Measurements from ENCODE around the gene MRGPRE. TPM values are rescaled to one million over a fixed set of nuclear protein-coding genes. Genes with fewer than 3 reads are reported as not detected.
"Not testable (repeated sequence)": the region's sequence is repeated elsewhere in the genome, so short reads cannot be mapped to it uniquely, and the experiment has no call there.

Gene MRGPRE
- not detected for polyA plus RNA-seq (2013, experiment 1 of 4)
- polyA plus RNA-seq (2013, experiment 2 of 4): not detected
- polyA plus RNA-seq (2013, experiment 3 of 4): not detected
- polyA plus RNA-seq (2013, experiment 4 of 4): not detected

- Histone ChIP-seq H3K4me3 (ENCODE audit: insufficient read depth, low read depth, low read length) (no peak within 1 kb of the TSS), H3K36me3 (ENCODE audit: control insufficient read depth, insufficient read depth, low read length) (no peaks in the 10 kb centered on the region)
These were observed at the start of gene MRGPRE for GRCh38 chr11:3231851-3232744. Gene MRGPRE (minus strand): TSS chr11:3232417. CDS start chr11:3228799, 3,618 bp downstream.

GRCh38 chr11:3281146-3281545, 48.9 kb upstream of the MRGPRE start:
- not testable (repeated sequence) for H3K27me3 ChIP-seq (ENCODE audit: control insufficient read depth, insufficient read depth, low read length, poor library complexity, severe bottlenecking); H3K4me1 ChIP-seq (ENCODE audit: control insufficient read depth, insufficient read depth, low read length); H3K36me3 ChIP-seq (ENCODE audit: control insufficient read depth, insufficient read depth, low read length); H3K4me3 ChIP-seq (ENCODE audit: insufficient read depth, low read depth, low read length); H3K9me3 ChIP-seq (ENCODE audit: control insufficient read depth, low read length); H3K27ac ChIP-seq (ENCODE audit: insufficient read depth, low read depth, low read length, poor library complexity, severe bottlenecking)
- WGBS, 2 experiments: 81% methylated on average over 3 of the region's 10 CpGs; no CpG with 5 or more reads in 1 of the 2 experiments

More at GRCh38 chr11:3231851-3232744, at the start of gene MRGPRE:
- Histone ChIP-seq H3K27ac (ENCODE audit: insufficient read depth, low read depth, low read length, poor library complexity, severe bottlenecking) (no peak within 1 kb of the TSS), H3K27me3 (ENCODE audit: control insufficient read depth, insufficient read depth, low read length, poor library complexity, severe bottlenecking) (no peaks in the 10 kb centered on the region), H3K9me3 (ENCODE audit: control insufficient read depth, low read length) (no peaks in the 10 kb centered on the region), H3K4me1 (ENCODE audit: control insufficient read depth, insufficient read depth, low read length) (no peaks in the 10 kb centered on the region)
- WGBS, 2 experiments: 87 to 90% methylated on average over 39 of the region's 39 CpGs

DNA sequence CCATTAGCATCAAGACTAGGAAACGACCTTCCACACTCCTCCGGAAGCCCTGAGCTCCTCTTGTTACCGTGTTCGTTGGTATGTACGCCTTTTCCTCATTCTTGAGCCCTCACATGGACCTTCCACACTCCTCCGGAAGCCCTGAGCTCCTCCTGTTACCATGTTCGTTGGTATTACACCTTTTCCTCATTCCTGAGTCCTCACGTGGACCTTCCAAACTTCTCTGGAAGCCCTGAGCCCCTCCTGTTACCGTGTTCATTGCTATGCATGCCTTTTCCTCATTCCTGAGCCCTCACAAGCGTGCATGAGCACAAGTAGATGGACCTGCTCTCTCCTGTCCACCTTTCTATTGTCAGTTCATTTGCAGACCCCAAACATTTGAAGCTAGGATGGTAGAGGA, 48.4 kb upstream of the MRGPRE start:
- H3K4me3 ChIP-seq (ENCODE audit: insufficient read depth, low read depth, low read length); H3K9me3 ChIP-seq (ENCODE audit: control insufficient read depth, low read length); H3K4me1 ChIP-seq (ENCODE audit: control insufficient read depth, insufficient read depth, low read length); H3K27me3 ChIP-seq (ENCODE audit: control insufficient read depth, insufficient read depth, low read length, poor library complexity, severe bottlenecking); H3K36me3 ChIP-seq (ENCODE audit: control insufficient read depth, insufficient read depth, low read length); H3K27ac ChIP-seq (ENCODE audit: insufficient read depth, low read depth, low read length, poor library complexity, severe bottlenecking): not testable (repeated sequence)
- no CpG with 5 or more reads among the region's 10 CpGs for WGBS, 2 experiments

- H3K27ac ChIP-seq (ENCODE audit: insufficient read depth, low read depth, low read length, poor library complexity, severe bottlenecking): not testable (repeated sequence)
- no CpG with 5 or more reads among the region's 4 CpGs for WGBS, 2 experiments
These were observed 46.7 kb upstream of the MRGPRE start for GRCh38 chr11:3278922-3279321.

DNA sequence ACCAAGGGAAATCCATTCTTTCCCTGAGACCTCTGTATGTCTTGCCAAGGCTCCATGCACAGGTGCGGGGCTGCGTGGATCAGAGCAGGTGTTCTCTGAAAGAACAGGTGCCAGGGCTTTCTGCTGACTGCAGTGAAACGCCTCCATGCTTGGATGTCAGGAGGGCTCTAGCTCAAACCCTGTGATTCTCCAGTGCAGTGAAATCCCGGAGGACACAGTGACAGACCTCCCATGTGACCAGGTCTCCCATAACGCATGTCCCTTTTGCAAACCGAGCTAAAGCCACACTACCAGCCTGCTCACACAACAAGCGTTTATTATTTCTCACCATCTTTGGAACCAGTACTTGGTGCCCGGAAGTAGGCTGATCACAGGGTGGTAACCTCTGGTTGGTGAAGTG, 41.4 kb upstream of the MRGPRE start:
- H3K27ac ChIP-seq (ENCODE audit: insufficient read depth, low read depth, low read length, poor library complexity, severe bottlenecking); H3K36me3 ChIP-seq (ENCODE audit: control insufficient read depth, insufficient read depth, low read length); H3K4me1 ChIP-seq (ENCODE audit: control insufficient read depth, insufficient read depth, low read length); H3K27me3 ChIP-seq (ENCODE audit: control insufficient read depth, insufficient read depth, low read length, poor library complexity, severe bottlenecking); H3K9me3 ChIP-seq (ENCODE audit: control insufficient read depth, low read length); H3K4me3 ChIP-seq (ENCODE audit: insufficient read depth, low read depth, low read length): not testable (repeated sequence)
- 92 to 100% methylated on average over 1 to 2 of the region's 8 CpGs for WGBS, 2 experiments

More at GRCh38 chr11:3278922-3279321, 46.7 kb upstream of the MRGPRE start:
- H3K4me1 ChIP-seq (ENCODE audit: control insufficient read depth, insufficient read depth, low read length); H3K4me3 ChIP-seq (ENCODE audit: insufficient read depth, low read depth, low read length); H3K27me3 ChIP-seq (ENCODE audit: control insufficient read depth, insufficient read depth, low read length, poor library complexity, severe bottlenecking); H3K36me3 ChIP-seq (ENCODE audit: control insufficient read depth, insufficient read depth, low read length); H3K9me3 ChIP-seq (ENCODE audit: control insufficient read depth, low read length): not testable (repeated sequence)

DNA sequence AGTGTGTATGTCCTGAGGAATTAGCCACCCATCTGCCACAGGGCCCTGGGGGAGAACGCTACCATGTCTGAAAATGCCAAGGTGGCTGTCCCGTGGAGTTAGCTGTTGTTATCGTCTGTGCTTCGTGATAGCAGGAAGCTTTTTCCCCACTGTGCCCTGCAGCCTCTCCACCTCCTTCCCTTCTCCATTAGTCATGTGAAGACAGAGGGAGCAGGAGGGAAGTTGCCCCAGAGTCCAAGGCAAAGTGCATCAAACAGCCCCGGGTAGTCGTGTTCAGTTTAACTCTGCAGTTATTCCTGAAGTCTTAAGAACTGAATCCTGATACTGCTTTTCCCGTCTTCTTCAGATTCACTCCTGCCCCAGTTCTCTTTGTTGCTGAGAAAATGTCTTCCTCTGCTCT, 30.3 kb upstream of the MRGPRE start:
- H3K4me1 ChIP-seq (ENCODE audit: control insufficient read depth, insufficient read depth, low read length); H3K9me3 ChIP-seq (ENCODE audit: control insufficient read depth, low read length); H3K4me3 ChIP-seq (ENCODE audit: insufficient read depth, low read depth, low read length); H3K36me3 ChIP-seq (ENCODE audit: control insufficient read depth, insufficient read depth, low read length); H3K27ac ChIP-seq (ENCODE audit: insufficient read depth, low read depth, low read length, poor library complexity, severe bottlenecking); H3K27me3 ChIP-seq (ENCODE audit: control insufficient read depth, insufficient read depth, low read length, poor library complexity, severe bottlenecking): not testable (repeated sequence)
- WGBS, 2 experiments: 92 to 100% methylated on average over 2 to 3 of the region's 7 CpGs

DNA sequence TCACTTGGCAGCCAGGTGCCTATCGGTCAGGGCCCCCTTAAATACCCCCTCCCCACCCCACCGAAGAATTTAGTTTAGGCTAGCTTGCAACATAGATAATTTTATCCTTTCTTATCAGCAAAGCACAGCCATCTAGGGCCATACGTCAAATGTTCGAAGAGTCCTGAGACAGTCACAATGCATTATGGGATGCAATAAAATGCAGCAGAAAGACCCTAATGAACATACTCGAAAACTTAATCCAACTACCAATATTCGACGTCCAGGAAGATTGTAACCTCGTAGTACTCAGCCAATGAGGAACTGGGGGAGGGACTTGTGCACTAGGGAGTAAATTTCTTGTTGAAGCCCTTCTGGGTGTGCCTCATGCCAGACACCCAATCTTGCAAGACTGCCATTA, 29.6 kb upstream of the MRGPRE start:
- not testable (repeated sequence) for H3K27me3 ChIP-seq (ENCODE audit: control insufficient read depth, insufficient read depth, low read length, poor library complexity, severe bottlenecking)
- WGBS, 2 experiments: 100% methylated on average over 1 of the region's 8 CpGs; no CpG with 5 or more reads in 1 of the 2 experiments

DNA sequence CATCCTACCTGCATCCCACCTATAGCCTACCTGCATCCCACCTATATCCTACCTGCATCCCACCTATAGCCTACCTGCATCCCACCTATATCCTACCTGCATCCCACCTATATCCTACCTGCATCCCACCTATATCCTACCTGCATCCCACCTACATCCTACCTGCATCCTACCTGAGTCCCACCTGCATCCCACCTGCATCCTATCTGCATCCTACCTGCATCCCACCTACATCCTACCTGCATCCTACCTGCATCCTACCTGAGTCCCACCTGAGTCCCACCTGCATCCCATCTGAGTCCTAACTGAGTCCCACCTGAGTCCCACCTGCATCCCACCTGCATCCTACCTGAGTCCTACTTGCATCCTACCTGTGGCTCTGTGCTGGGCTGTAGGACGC, 25.3 kb upstream of the MRGPRE start:
- not testable (repeated sequence) for H3K9me3 ChIP-seq (ENCODE audit: control insufficient read depth, low read length); H3K27me3 ChIP-seq (ENCODE audit: control insufficient read depth, insufficient read depth, low read length, poor library complexity, severe bottlenecking); H3K4me3 ChIP-seq (ENCODE audit: insufficient read depth, low read depth, low read length); H3K4me1 ChIP-seq (ENCODE audit: control insufficient read depth, insufficient read depth, low read length); H3K27ac ChIP-seq (ENCODE audit: insufficient read depth, low read depth, low read length, poor library complexity, severe bottlenecking); H3K36me3 ChIP-seq (ENCODE audit: control insufficient read depth, insufficient read depth, low read length)
- WGBS, 2 experiments: 76 to 96% methylated on average over 1 of the region's 1 CpG

More for the DNA sequence above, 29.6 kb upstream of the MRGPRE start:
- not testable (repeated sequence) for H3K4me1 ChIP-seq (ENCODE audit: control insufficient read depth, insufficient read depth, low read length); H3K27ac ChIP-seq (ENCODE audit: insufficient read depth, low read depth, low read length, poor library complexity, severe bottlenecking); H3K4me3 ChIP-seq (ENCODE audit: insufficient read depth, low read depth, low read length); H3K36me3 ChIP-seq (ENCODE audit: control insufficient read depth, insufficient read depth, low read length); H3K9me3 ChIP-seq (ENCODE audit: control insufficient read depth, low read length)

- not testable (repeated sequence) for H3K4me1 ChIP-seq (ENCODE audit: control insufficient read depth, insufficient read depth, low read length); H3K27me3 ChIP-seq (ENCODE audit: control insufficient read depth, insufficient read depth, low read length, poor library complexity, severe bottlenecking); H3K27ac ChIP-seq (ENCODE audit: insufficient read depth, low read depth, low read length, poor library complexity, severe bottlenecking); H3K9me3 ChIP-seq (ENCODE audit: control insufficient read depth, low read length); H3K36me3 ChIP-seq (ENCODE audit: control insufficient read depth, insufficient read depth, low read length); H3K4me3 ChIP-seq (ENCODE audit: insufficient read depth, low read depth, low read length)
- WGBS, 2 experiments: 80% methylated on average over 1 of the region's 12 CpGs; no CpG with 5 or more reads in 1 of the 2 experiments
These were observed 23.0 kb upstream of the MRGPRE start for GRCh38 chr11:3255241-3255640.

DNA sequence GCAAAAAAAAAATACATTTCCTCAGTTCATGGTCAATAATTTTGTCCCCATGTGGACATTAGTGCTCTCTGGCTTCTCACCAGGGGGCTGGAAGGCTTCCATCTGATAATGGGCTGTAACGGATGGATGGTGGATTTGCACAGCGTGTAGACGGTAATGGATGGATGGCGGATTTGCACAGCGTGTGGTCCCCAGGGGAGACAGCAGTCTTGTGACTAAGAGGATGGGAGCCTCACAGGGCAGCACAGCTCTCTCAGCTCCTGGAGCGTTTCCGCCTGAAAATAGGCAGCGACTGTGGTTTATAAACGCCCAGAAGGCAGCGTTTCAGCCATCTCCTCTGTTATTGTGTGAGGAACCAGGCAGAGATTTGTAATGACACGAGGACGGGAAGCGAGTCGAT, 22.6 kb upstream of the MRGPRE start:
- H3K4me3 ChIP-seq (ENCODE audit: insufficient read depth, low read depth, low read length); H3K4me1 ChIP-seq (ENCODE audit: control insufficient read depth, insufficient read depth, low read length); H3K27me3 ChIP-seq (ENCODE audit: control insufficient read depth, insufficient read depth, low read length, poor library complexity, severe bottlenecking); H3K9me3 ChIP-seq (ENCODE audit: control insufficient read depth, low read length); H3K27ac ChIP-seq (ENCODE audit: insufficient read depth, low read depth, low read length, poor library complexity, severe bottlenecking); H3K36me3 ChIP-seq (ENCODE audit: control insufficient read depth, insufficient read depth, low read length): not testable (repeated sequence)
- WGBS, 2 experiments: no CpG with 5 or more reads among the region's 14 CpGs

Data from ectodermal cell (in vitro differentiated cells).